GM21360 (cell line): ENCODE results near the gene RABGAP1L.

Experiments
- ATAC-seq: cut with Tn5 transposase; IDR thresholded peaks from one replicate; pipeline ENCODE4 v1.9.1; 2021; ENCODE audit warnings: mild to moderate bottlenecking, moderate library complexity; ENCODE audit not compliant: unreplicated experiment

Gene RABGAP1L

GRCh38 chr1:174740249-174740968, 581.1 kb downstream of the RABGAP1L start:
- ATAC-seq: no peak

DNA sequence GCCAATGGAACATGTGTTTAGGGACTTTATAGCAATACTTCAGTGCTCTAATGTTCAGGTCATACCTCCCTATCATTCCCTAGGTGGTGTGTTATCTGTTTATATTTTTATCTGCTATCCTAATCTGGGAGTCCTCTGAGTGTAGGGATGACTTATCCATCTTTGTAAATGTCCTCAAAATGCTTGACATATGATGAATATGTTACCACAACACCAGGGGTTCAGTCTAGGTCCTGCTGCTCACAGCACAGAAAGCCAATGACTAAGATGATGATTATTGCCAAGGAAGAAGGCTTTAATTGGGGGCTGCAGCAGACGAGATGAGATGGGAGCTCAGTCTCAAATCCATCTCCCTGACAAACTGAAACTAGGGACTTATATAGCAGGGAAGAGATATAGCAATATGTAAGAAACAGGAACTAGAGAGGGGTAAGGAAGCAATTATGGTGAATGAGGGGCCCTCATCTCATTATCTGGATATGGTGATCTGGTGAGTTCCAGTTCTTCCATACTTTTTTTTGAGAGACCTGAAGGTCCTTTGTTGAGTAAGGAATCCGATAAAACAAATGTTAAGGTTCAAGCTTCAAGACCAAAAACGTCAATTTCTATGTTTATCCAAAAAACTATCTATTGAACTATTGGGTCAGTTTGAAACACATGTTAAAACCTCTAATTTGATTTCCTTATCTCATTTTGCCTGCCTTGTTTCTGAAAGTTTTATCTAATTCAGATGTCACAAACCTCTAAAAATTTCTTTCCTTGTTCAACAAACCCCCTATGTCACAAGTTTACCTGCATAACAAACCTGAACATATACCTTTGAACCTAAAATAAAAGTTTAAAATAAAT, 583.7 kb downstream of the RABGAP1L start:
- ATAC-seq: no peak

- ATAC-seq: no peak
Measured at GRCh38 chr1:174743654-174744561, 584.6 kb downstream of the RABGAP1L start.

DNA sequence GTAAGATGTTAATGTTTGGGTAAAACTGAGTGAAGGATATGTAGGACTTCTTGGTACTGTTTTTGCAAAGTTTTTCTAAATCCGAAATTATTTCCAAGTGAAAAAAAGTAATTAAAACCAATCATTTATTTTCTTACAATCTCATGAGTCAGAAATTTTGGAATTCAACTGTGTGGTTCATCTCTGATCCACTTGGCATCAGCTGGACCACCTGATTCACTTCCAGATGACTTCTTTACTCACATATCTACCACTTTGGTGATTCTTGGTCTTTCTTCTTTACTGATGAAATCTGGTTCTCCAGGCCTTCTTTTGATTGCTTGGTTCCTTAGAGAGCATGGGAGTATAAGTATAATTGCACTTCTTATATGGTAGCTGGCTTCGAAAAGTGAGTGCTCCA, 585.6 kb downstream of the RABGAP1L start:
- ATAC-seq: no peak

DNA sequence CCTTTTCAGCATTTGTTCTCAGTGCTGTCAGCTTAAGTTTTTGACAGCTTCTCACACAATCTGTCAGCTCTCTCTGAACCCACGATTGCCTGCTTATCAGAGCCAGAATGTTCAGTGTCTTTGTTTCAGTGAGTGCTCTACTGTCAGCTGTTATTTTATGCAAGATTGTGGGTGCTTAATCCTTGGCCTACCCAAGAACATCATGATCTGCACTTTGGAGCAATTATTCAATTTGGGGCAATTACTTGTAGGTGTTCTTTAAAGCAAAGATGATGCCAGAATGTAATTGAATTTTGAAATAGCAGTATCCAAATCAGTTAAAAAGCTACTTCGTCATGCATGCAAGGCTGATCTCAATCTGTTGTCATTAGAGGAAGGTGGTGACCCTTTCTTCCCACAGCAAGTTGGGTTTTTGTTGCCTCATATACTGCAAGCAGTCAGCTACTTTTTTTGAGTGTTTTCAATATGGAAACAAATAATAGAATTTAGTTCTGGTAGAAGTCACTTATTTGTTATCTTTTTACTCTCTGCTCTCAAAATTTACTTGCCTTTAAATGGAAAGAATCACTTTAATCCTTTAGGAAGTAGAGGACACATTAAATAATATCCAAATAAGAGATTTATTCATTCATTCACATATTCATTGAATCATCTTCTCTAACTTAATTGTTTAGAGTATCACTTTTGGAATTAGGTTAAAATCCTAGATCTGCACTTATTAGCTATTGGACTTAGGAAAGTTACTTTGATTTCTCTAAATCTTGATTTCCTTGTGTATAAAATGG, 586.9 kb downstream of the RABGAP1L start:
- no peak for ATAC-seq

DNA sequence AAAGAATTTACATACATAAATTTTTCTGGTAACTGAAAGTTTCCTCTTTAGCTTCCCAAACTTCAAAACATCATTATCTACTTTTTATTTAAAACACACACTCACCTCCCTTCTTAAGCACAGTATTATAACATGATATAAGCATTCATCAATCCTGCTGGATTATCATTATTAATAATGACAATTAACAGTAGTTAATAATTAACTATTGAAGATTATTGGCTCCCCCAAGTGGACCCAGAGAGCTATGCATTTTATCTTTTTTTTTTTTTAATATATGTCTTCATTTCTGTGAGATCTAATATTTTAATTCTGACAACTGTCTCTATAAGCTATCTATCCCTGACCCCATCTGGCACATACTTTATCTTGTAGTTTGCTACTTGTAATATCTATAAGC, 588.3 kb downstream of the RABGAP1L start:
- ATAC-seq: no peak

- ATAC-seq: no peak
Measured at GRCh38 chr1:174748586-174748985, 589.3 kb downstream of the RABGAP1L start.

DNA sequence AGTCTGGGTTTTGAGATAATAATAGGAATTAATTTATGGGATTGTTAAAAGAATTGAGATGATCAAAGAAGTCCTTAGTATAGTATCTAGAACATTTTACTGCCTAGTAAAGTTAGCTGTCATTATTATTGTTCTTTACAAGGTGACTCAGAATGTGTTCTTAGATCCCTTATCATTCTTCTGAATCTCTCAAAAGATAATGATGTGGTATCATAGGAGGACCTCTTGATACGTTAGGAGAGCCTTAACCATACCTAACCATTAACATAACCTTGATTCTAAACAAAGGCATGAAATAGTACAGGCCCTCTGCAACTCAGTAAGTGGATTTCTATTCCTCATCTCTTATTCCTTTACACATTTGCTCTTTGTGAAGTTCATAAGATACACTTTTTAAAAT, 593.8 kb downstream of the RABGAP1L start:
- ATAC-seq: no peak

GRCh38 chr1:174761335-174761734, 602.0 kb downstream of the RABGAP1L start:
- no peak for ATAC-seq

DNA sequence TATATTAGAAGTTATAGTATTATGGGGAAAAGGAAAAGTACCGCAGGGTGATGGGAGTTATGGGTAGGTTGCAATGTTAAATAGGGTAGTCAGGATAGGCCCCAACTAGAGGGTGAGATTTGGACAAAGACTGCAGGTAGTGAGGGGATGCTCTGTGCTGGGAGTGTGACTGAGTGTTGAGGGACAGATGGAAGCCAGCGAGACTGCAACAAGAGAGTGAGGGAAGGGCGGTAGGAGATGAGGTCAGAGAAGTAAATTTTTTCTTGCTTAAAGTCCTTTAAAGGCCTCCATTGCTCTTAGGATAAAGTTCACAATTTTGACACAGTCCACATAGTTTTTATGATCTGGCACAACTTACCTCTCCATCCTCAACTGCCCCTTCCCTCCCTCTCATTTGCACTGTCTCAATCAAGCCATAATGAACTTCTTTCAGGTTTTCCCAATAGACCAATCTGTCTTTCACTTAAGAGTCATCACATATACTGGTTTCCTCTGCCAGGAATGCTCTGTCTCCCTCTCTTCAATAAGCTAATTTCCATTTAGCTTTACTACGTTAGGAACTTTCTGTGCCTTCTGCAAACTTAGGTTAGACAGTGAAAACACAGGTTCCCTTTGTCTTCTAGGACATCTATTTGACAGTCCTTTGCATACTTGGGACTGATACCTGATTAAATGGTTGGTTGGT, 602.7 kb downstream of the RABGAP1L start:
- ATAC-seq: no peak

DNA sequence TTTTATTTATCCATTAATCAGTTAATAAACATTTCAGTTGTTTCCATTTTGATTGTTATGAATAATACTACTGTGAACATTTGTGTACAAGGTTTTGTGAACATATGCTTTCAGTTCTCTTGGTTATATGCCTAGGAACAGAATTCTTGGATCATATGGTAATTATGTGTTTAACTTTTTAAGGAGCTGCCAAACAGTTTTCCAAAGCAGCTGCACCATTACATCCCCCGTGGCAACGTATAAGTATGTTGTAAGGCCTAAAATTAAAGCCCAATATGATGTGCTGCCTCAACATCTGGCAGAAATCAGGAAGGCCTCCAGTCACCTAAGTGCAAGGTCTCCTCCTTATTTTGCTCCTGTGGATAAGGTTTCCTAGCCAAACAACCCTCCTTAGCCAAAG, 604.9 kb downstream of the RABGAP1L start:
- ATAC-seq: no peak

DNA sequence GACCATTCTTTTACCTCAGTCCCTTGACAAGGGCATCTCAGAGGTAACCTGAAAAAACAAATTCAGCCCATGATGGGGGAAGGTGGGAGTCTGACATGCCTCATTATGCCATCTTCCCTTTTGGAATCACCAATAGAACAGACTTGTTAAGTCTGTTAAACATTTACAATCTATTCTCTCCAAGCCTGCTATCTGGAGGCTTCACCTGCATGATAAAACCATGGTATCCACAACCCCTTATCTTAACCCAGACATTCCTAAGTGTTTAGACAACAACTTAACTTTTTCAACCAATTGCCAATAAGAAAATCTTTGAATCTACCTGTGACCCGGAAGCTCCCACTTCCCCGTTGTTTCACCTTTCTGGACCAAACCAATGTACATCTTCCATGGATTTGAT, 607.4 kb downstream of the RABGAP1L start:
- no peak for ATAC-seq

DNA sequence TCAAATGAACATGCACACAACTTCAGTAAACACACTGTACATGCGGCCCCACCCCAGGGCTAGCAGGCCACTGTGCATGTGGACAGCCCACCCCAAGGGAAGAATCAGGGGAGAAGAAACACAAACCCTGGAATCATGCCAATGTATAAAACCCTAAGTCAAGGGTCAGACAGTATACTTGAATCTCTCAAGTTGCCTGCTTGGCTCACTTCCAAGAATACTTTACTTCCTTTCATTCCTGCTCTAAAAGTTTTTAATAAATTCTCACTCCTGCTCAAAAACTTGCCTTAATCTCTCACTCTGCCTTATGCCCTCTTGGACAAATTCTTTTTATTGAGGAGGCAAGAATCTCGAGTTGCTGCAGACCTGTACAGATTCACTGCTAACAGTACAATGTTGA, 609.2 kb downstream of the RABGAP1L start:
- no peak for ATAC-seq

DNA sequence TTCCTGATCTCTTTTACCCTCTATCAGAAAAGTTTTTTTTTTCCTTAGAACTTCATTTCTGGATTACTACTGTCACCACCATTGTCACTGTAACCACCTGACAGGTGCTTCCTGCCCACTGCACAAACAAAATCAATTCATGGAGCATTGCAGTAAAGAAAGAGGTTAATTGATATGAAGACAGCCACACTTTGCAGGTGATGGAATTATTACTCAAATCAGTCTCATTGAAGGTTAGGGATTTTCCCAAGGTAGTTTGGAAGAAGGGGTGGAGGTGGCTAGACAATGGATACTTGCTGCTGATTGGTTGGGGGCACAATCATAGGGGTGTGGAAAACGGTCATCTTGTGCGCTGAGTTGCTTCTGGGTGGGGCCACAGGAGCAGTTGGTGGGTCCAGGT, 609.6 kb downstream of the RABGAP1L start:
- no peak for ATAC-seq

GRCh38 chr1:174769961-174770549, 610.7 kb downstream of the RABGAP1L start:
- ATAC-seq: no peak

DNA sequence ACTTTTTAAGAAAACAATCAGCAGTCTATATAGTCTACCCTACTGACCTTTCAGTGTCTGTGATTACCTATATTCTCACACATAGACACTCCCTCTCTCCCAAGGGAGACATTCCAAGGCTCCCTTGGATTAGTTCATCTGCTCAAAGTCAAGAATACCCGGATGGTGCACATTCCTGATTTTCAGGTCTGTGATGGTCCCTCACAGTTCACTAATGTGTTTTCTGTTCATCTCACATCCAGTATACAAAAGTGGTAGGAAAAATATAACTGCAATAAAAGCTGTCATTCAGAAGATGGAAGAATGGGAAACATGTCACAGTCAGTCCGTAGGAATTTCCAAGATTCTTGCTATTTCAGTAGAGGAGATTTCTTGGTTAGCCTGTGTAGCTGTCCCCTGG, 616.3 kb downstream of the RABGAP1L start:
- ATAC-seq: no peak

DNA sequence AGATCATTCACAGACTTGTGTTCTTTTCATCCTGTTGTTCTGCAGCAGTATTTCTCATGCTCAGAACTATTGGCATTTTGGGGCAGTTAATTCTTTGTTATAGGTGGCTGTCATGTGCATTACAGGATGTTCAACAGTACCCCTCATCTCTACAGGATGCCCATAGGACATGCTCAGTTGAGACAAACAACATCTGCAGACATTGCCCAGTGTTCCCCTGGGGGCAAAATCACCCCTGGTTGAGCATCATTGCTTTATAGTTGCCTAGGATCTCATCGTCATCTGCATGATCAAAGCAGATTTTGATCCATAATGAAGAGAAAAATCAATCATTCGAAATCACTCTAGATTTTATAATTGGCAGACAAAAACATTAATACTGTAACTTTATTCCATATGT, 617.9 kb downstream of the RABGAP1L start:
- ATAC-seq: no peak

DNA sequence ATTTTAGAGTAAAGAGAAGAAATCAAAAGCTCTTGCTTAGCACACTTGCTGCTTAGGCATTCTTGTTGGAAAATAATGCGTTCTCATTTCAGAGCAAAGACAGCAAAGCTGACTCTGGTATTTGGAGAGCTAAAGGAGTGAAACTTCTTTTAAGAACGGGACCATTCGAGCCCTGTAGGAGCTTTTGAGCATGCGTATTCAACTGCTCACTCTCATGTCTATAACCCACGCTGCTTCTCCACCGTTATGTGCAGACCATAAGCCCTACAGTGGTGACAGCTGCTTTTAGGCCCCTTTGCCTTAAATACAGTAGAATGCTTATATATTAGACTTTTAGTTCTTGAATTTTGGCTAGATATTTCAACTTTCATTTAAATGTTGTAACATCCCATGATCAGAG, 626.2 kb downstream of the RABGAP1L start:
- ATAC-seq: no peak

DNA sequence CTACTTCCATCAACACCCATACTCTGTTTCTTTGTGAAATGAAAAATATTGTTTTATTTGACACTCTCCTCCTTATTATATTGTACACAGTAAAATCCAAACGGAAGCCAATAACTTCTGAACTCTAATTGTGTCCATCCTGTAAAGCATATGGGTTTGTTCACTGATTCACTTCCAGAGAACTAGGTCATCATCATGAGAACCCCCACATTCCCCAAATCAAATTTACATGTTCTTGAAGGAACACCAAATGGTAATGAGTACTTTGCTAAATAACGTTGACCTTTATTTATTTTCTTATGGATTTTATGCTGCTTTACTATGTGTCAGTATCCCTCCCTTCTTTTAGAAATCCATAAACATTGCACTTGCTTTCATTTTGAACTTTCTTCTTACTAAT, 627.0 kb downstream of the RABGAP1L start:
- no peak for ATAC-seq

GRCh38 chr1:174786760-174787159, 627.4 kb downstream of the RABGAP1L start:
- ATAC-seq: peak; percentile 70
